Neural progenitor cell (in vitro differentiated cells): ENCODE measurements around the gene GALK2.

Experiments
- EZH2 ChIP-seq: fragments of 200-600 bp; sonication (generic); IDR thresholded peaks from 2 replicates; pipeline ENCODE4 v1.6.1; 2017; ENCODE audit warnings: antibody characterized with exemption, mild to moderate bottlenecking, moderate library complexity
- EZH2phosphoT487 ChIP-seq: fragments of 200-600 bp; sonication (generic); IDR thresholded peaks from 2 replicates; pipeline ENCODE4 v1.6.1; 2017; ENCODE audit warnings: antibody characterized with exemption
- TF ChIP-seq, protein P1 (sequence below): fragments of 200-600 bp; sonication (generic); IDR thresholded peaks from 2 replicates; pipeline ENCODE4 v1.5.1; 2017; ENCODE audit warnings: antibody characterized with exemption, mild to moderate bottlenecking

DNA sequence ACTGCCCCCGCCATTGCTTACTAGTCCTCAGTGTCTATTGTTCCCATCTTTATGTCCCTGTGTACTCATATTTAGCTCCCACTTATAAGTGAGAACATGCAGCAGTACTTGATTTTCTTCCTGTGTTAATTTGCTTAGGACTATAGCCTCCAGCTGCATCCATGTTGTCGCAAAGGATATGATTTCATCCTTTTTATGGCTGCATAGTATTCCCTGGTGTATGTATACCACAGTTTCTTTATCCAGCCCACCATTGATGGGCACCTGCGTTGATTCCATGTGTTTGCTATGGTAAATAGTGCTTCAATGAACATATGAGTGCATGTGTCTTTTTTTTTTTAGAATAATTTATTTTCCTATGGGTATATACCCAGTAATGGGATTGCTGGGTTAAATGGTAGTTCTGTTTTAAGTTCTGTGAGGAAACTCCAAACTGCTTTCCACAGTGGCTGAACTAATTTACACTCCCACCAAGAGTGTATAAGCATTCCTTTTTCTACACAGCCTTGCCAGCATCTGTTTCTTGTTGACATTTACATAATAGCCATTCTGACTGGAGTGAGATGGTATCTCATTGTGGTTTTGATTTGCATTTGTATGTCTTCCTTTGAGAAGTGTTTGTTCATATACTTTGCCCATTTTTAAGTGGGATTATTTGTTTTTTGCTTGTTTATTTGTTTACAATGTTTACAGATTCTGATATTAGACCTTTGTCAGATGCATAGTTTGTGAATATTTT is 53.7 kb downstream of the GALK2 start:
- TF ChIP-seq, protein P1, sequence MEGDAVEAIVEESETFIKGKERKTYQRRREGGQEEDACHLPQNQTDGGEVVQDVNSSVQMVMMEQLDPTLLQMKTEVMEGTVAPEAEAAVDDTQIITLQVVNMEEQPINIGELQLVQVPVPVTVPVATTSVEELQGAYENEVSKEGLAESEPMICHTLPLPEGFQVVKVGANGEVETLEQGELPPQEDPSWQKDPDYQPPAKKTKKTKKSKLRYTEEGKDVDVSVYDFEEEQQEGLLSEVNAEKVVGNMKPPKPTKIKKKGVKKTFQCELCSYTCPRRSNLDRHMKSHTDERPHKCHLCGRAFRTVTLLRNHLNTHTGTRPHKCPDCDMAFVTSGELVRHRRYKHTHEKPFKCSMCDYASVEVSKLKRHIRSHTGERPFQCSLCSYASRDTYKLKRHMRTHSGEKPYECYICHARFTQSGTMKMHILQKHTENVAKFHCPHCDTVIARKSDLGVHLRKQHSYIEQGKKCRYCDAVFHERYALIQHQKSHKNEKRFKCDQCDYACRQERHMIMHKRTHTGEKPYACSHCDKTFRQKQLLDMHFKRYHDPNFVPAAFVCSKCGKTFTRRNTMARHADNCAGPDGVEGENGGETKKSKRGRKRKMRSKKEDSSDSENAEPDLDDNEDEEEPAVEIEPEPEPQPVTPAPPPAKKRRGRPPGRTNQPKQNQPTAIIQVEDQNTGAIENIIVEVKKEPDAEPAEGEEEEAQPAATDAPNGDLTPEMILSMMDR = no peak
- TF ChIP-seq EZH2 (no peak), EZH2phosphoT487 (no peak)
